H1 (cell line): ENCODE measurements around the gene H6PD. TPM values are rescaled to one million over a fixed set of nuclear protein-coding genes. Genes with fewer than 3 reads are reported as not detected.

ENCODE experiments used
- CTCF ChIA-PET: fragments of 300-600 bp; sonication (Branson Sonifier 250); formaldehyde crosslinking; loops from one replicate; lab custom pipeline; 2021; ENCODE audit not compliant: partially characterized antibody; lab: Charles Lee
- POLR2A ChIA-PET: fragments of 300-600 bp; sonication (Branson Sonifier 250); formaldehyde crosslinking; loops from one replicate; lab custom pipeline; 2021; ENCODE audit warnings: inconsistent platforms; ENCODE audit not compliant: partially characterized antibody; lab: Charles Lee
- DNase-seq, 2 experiments: peaks; one replicate each; pipeline versions ENCODE4 v3.0.0 to v3.0.0-alpha.2; 2010 to 2022; ENCODE audit warnings: low spot score in 2 of 2, low read depth in 1 of 2, mixed read lengths in 1 of 2
- FAIRE-seq: peaks from 2 replicates; lab custom pipeline; 2011; peaks lifted over from hg19 to GRCh38; lab: Jason Lieb, UNC
- H2AFZ ChIP-seq: 2 replicates; pipeline ENCODE4 v1.8.1; 2012; ENCODE audit warnings: low read length, inconsistent platforms
- H2AK5ac ChIP-seq: 2 replicates; pipeline ENCODE4 v1.6.1; 2013; ENCODE audit warnings: low read depth, low read length
- H2BK120ac ChIP-seq: replicated peaks from 2 replicates; pipeline ENCODE3; 2013; ENCODE audit warnings: low read depth, low read length, inconsistent platforms
- H2BK12ac ChIP-seq: 2 replicates; pipeline ENCODE4 v1.6.1; 2013; ENCODE audit warnings: low read depth, low read length
- H2BK15ac ChIP-seq: 2 replicates; pipeline ENCODE4 v1.6.1; 2013; ENCODE audit warnings: low read length
- H2BK20ac ChIP-seq: 2 replicates; pipeline ENCODE4 v1.6.1; 2013; ENCODE audit warnings: low read length
- H2BK5ac ChIP-seq: 2 replicates; pipeline ENCODE4 v1.6.1; 2013; ENCODE audit warnings: low read depth, low read length
- H3K14ac ChIP-seq: 2 replicates; pipeline ENCODE4 v1.6.1; 2013; ENCODE audit warnings: inconsistent platforms; ENCODE audit not compliant: insufficient read length
- H3K18ac ChIP-seq: 2 replicates; pipeline ENCODE4 v1.6.1; 2013; ENCODE audit warnings: low read length; ENCODE audit errors: extremely low read depth
- H3K23ac ChIP-seq: 2 replicates; pipeline ENCODE4 v1.6.1; 2013; ENCODE audit warnings: inconsistent platforms; ENCODE audit not compliant: insufficient read length
- H3K23me2 ChIP-seq: 2 replicates; pipeline ENCODE4 v1.6.1; 2013; ENCODE audit warnings: low read depth, low read length
- H3K27ac ChIP-seq: 2 replicates; pipeline ENCODE4 v1.6.1; 2011; ENCODE audit warnings: low read depth, low read length, inconsistent platforms
- H3K27me3 ChIP-seq, 4 experiments: replicated peaks in 1 of 4; 1 replicate in 1 of 4; 2 replicates in 3 of 4; pipeline versions ENCODE4 v1.6.1 to v1.8.1; 2011 to 2013; ENCODE audit warnings: low read length in 3 of 4, mild to moderate bottlenecking in 3 of 4, inconsistent platforms in 2 of 4, mixed read lengths in 2 of 4, moderate library complexity in 1 of 4; ENCODE audit not compliant: control insufficient read depth in 3 of 4, insufficient read depth in 3 of 4; ENCODE audit errors: extremely low read depth in 1 of 4
- H3K36me3 ChIP-seq, 4 experiments: 2 replicates each; pipeline versions ENCODE4 v1.6.1 to v1.8.1; 2011 to 2013; ENCODE audit warnings: mild to moderate bottlenecking in 4 of 4, low read length in 3 of 4, moderate library complexity in 2 of 4, control low read depth in 1 of 4, inconsistent platforms in 1 of 4; ENCODE audit not compliant: insufficient read depth in 4 of 4, control insufficient read depth in 2 of 4
- H3K4ac ChIP-seq: replicated peaks from 2 replicates; pipeline ENCODE3; 2013; ENCODE audit warnings: low read length, low read depth, mixed read lengths, inconsistent platforms; ENCODE audit not compliant: insufficient read length
- H3K4me1 ChIP-seq, 4 experiments: replicated peaks in 1 of 4; 1 replicate in 1 of 4; 2 replicates in 3 of 4; pipeline versions ENCODE4 v1.6.1 to v1.8.1; 2011 to 2013; ENCODE audit warnings: low read length in 3 of 4, inconsistent platforms in 2 of 4, mixed read lengths in 1 of 4; ENCODE audit not compliant: insufficient read depth in 4 of 4, control insufficient read depth in 3 of 4
- H3K4me2 ChIP-seq, 2 experiments: 2 replicates each; pipeline versions ENCODE4 v1.6.1 to v1.8.1; 2011 to 2013; ENCODE audit warnings: low read depth in 2 of 2, low read length in 2 of 2, control low read depth in 1 of 2, inconsistent platforms in 1 of 2, mild to moderate bottlenecking in 1 of 2; ENCODE audit not compliant: insufficient read depth in 1 of 2
- H3K4me3 ChIP-seq, 4 experiments: fragments of 200-600, 300-600 bp in 1 of 4; sonication (generic), shearing (Covaris generic), sonication (Bioruptor Twin) in 1 of 4; 2 replicates each; pipeline versions ENCODE4 v1.5.1 to v1.8.1; 2011 to 2016; ENCODE audit warnings: low read length in 4 of 4, low read depth in 3 of 4, control low read depth in 2 of 4, inconsistent platforms in 2 of 4, mild to moderate bottlenecking in 2 of 4, mixed read lengths in 1 of 4, moderate library complexity in 1 of 4; ENCODE audit not compliant: insufficient read depth in 2 of 4; ENCODE audit errors: extremely low read depth in 1 of 4
- H3K56ac ChIP-seq: replicated peaks from 2 replicates; pipeline ENCODE3; 2013; ENCODE audit warnings: low read depth, mild to moderate bottlenecking, mixed read lengths, low read length, inconsistent platforms; ENCODE audit not compliant: insufficient read length
- H3K79me1 ChIP-seq: 2 replicates; pipeline ENCODE4 v1.6.1; 2013; ENCODE audit warnings: low read depth, low read length, control low read depth
- H3K79me2 ChIP-seq, 2 experiments: 2 replicates each; pipeline versions ENCODE4 v1.6.1 to v1.8.1; 2012 to 2013; ENCODE audit warnings: low read length in 2 of 2, mild to moderate bottlenecking in 2 of 2, inconsistent platforms in 1 of 2; ENCODE audit not compliant: insufficient read depth in 2 of 2, control insufficient read depth in 1 of 2
- H3K9ac ChIP-seq, 4 experiments: replicated peaks in 1 of 4; 1 replicate in 1 of 4; 2 replicates in 3 of 4; pipeline versions ENCODE4 v1.6.1 to v1.8.1; 2011 to 2013; ENCODE audit warnings: low read depth in 3 of 4, low read length in 3 of 4, control low read depth in 2 of 4, mild to moderate bottlenecking in 2 of 4, moderate library complexity in 2 of 4, inconsistent platforms in 1 of 4; ENCODE audit errors: extremely low read depth in 1 of 4
- H3K9me3 ChIP-seq, 2 experiments: 2 replicates each; pipeline versions ENCODE4 v1.6.1 to v1.8.1; 2012 to 2013; ENCODE audit warnings: mild to moderate bottlenecking in 2 of 2, moderate library complexity in 2 of 2, control low read depth in 1 of 2, inconsistent platforms in 1 of 2, low read depth in 1 of 2, low read length in 1 of 2, mixed read lengths in 1 of 2; ENCODE audit not compliant: insufficient read depth in 2 of 2
- H4K20me1 ChIP-seq, 2 experiments: replicated peaks in 1 of 2; 2 replicates each; pipeline versions ENCODE3 to v1.8.1; 2011 to 2013; ENCODE audit warnings: inconsistent platforms in 2 of 2, low read length in 2 of 2, mild to moderate bottlenecking in 1 of 2; ENCODE audit not compliant: insufficient read depth in 2 of 2, control insufficient read depth in 1 of 2
- H4K5ac ChIP-seq: 2 replicates; pipeline ENCODE4 v1.6.1; 2013; ENCODE audit warnings: low read length, low read depth, mixed read lengths, inconsistent platforms; ENCODE audit not compliant: insufficient read length
- H4K8ac ChIP-seq: 2 replicates; pipeline ENCODE4 v1.8.0; 2013; ENCODE audit warnings: mild to moderate bottlenecking, moderate library complexity, low read length, inconsistent platforms; ENCODE audit not compliant: insufficient read depth; ENCODE audit errors: extremely low read depth
- H4K91ac ChIP-seq: replicated peaks from 2 replicates; pipeline ENCODE3; 2013; ENCODE audit warnings: low read length, mixed read lengths, inconsistent platforms; ENCODE audit not compliant: insufficient read length
- ASH2L ChIP-seq: fragments of 200-600, 300-600 bp; sonication (generic); IDR thresholded peaks from one replicate; pipeline ENCODE4 v1.7.1; 2017; ENCODE audit warnings: low read length
- BACH1 ChIP-seq: IDR thresholded peaks from 2 replicates; pipeline ENCODE4 v1.6.1; 2012; ENCODE audit warnings: low read length, improper control_type of control experiment
- CEBPB ChIP-seq: IDR thresholded peaks from 2 replicates; pipeline ENCODE4 v1.6.1; 2012; ENCODE audit warnings: low read depth, low read length
- CTCF ChIP-seq, 3 experiments: IDR thresholded peaks; 1 replicate in 2 of 3; 2 replicates in 1 of 3; pipeline versions ENCODE4 v1.5.1 to v1.6.1; 2011; ENCODE audit warnings: low read length in 3 of 3, mild to moderate bottlenecking in 3 of 3, inconsistent platforms in 2 of 3, low read depth in 1 of 3, moderate library complexity in 1 of 3; ENCODE audit not compliant: insufficient read depth in 1 of 3; ENCODE audit errors: control extremely low read depth in 1 of 3
- E2F6 ChIP-seq: IDR thresholded peaks from 2 replicates; pipeline ENCODE4 v1.6.1; 2012; ENCODE audit warnings: inconsistent platforms
- EZH2 ChIP-seq: fragments of 200-600 bp; sonication (generic); IDR thresholded peaks from 2 replicates; pipeline ENCODE4 v1.7.1; 2012; ENCODE audit warnings: low read depth, mild to moderate bottlenecking, moderate library complexity, low read length, inconsistent platforms; ENCODE audit not compliant: severe bottlenecking
- NANOG ChIP-seq: IDR thresholded peaks from 2 replicates; pipeline ENCODE4 v1.6.1; 2011; ENCODE audit warnings: low read length, low read depth, mild to moderate bottlenecking, inconsistent platforms; ENCODE audit not compliant: insufficient read depth, poor library complexity, severe bottlenecking
- RBBP5 ChIP-seq: IDR thresholded peaks from 2 replicates; pipeline ENCODE4 v1.7.1; 2012; ENCODE audit warnings: low read depth, mild to moderate bottlenecking, inconsistent platforms, low read length, moderate library complexity, borderline replicate concordance
- SIRT6 ChIP-seq: IDR thresholded peaks from one replicate; pipeline ENCODE4 v1.7.1; 2012; ENCODE audit warnings: low read length, inconsistent platforms
- WGBS, 2 experiments: shearing (Covaris generic) in 1 of 2; methylation state at CpG; one replicate each; pipeline versions ENCODE4 v1.1.6 to v1.1.7; 2013 to 2015; ENCODE audit warnings: low lambda C conversion rate in 2 of 2, mixed read lengths in 2 of 2, inconsistent platforms in 1 of 2, low coverage in 1 of 2, missing lambda C conversion rate in 1 of 2; ENCODE audit not compliant: insufficient replicate concordance in 2 of 2, insufficient coverage in 1 of 2, insufficient read length in 1 of 2; ENCODE audit errors: extremely low coverage in 1 of 2, missing lambda C conversion rate in 1 of 2; 5-methylcytosine and 5-hydroxymethylcytosine counted together
- polyA plus RNA-seq, 7 experiments: library from polyadenylated mRNA; depleted of rRNA in 3 of 7; stranded (reverse) in 5 of 7; unstranded in 2 of 7; fragments of >200 nt in 5 of 7; fragments of 200-250 nt in 2 of 7; gene quantifications; 1 replicate in 5 of 7; 2 replicates in 1 of 7; 4 replicates in 1 of 7; pipeline versions ENCODE4 v1.2.1 to v1.2.3, GENCODE V29; 2011 to 2013; ENCODE audit warnings: missing spikeins in 2 of 7, mixed read lengths in 2 of 7
- total RNA-seq: library from RNA; stranded (reverse); fragmentation: NEBNext Ultra II Directional; extraction: Animal tissue kit (Norgen Biotek cat#: 25700); gene quantifications from 2 replicates; pipeline ENCODE4 v1.2.1, GENCODE V29; 2021

Gene H6PD
- total and polyA plus RNA-seq, 2 of the 8 experiments (the other 6 are each of a cell fraction or from before 2014, with no cell fraction given) = 3.6 to 3.8 TPM

GRCh38 chr1:9282696-9282955 is 48.1 kb downstream of the H6PD start:
- POLR2A ChIA-PET = interaction anchor here (1.5 kb wide), 1 partner anchor 9 kb away, joined by 4 read pairs; no protein-coding TSS in a partner anchor
- FAIRE-seq = no peak
- H3K79me1 ChIP-seq = no peaks in the 10 kb centered on the region
- no peak for TF ChIP-seq RBBP5
- no peak for TF ChIP-seq ASH2L
- no peak for TF ChIP-seq CTCF (IDR thresholded peaks at IDR 0.05; ENCODE audit: control extremely low read depth in 1 of 3, insufficient read depth in 1 of 3, low read depth in 1 of 3, low read length in 3 of 3)
- TF ChIP-seq BACH1 = no peak
- no peak for TF ChIP-seq NANOG
- TF ChIP-seq EZH2 = no peak
- TF ChIP-seq SIRT6 = no peak
- TF ChIP-seq CEBPB = no peak
- TF ChIP-seq E2F6 = no peak

More at GRCh38 chr1:9282696-9282955, 48.1 kb downstream of the H6PD start:
- Histone ChIP-seq H2BK15ac (0 out of 2 replicates have a peak overlapping the region, but pooled peaks have one; percentile 29), H3K23me2 (no peaks in the 10 kb centered on the region; the same call in 1 of the 2 replicates), H3K27me3 (no peaks in the 10 kb centered on the region), H4K20me1 (no peaks in the 10 kb centered on the region), H2BK120ac (no peak overlapping the region), H2BK5ac (no peak overlapping the region), H3K4me3 (no peak overlapping the region), H3K9me3 (peaks cover 0 to 3% of the 10 kb centered on the region in 2 experiments; a peak in 2 of 4 replicates), H3K4ac (no peak overlapping the region), H3K27ac (no peak overlapping the region), H3K9ac (no peak overlapping the region), H3K79me2 (no peaks in the 10 kb centered on the region), H3K36me3 (no peaks in the 10 kb centered on the region), H3K14ac (no peak overlapping the region), H2AK5ac (no peak overlapping the region), H3K56ac (no peak overlapping the region), H2AFZ (no peak overlapping the region), H3K4me2 (no peak overlapping the region), H3K4me1 (peaks cover 0 to 12% (median 8%) of the 10 kb centered on the region in 4 experiments; a peak in 6 of 7 replicates), H4K5ac (no peak overlapping the region), H2BK20ac (no peak overlapping the region), H4K91ac (peak overlapping the region; percentile 16), H2BK12ac (0 out of 2 replicates have a peak overlapping the region, but pooled peaks have one; percentile 39), H3K23ac (no peak overlapping the region), H3K18ac (no peak overlapping the region), H4K8ac (no peak overlapping the region)
- DNase-seq = no peak
- WGBS, 2 experiments = 80% methylated on average over 4 of the region's 4 CpGs; no CpG with 5 or more reads in 1 of the 2 experiments
- CTCF ChIA-PET = interaction anchor here (1.1 to 6.6 kb wide), 7 partner anchors 9 to 209 kb away, joined by 3 to 61 read pairs (median 4); no protein-coding TSS in a partner anchor
